Peyer's patch (tissue), 4 donors: Measurements from ENCODE around the gene IFI44. TPM values are rescaled to one million over a fixed set of nuclear protein-coding genes. Genes with fewer than 3 reads are reported as not detected.
A peak's percentile ranks its signal among the peaks of the same experiment; 100 is the strongest.

Source experiments
- DNase-seq, 3 donors: peaks; one replicate each; pipeline ENCODE4 v3.0.0-alpha.2; 2017 to 2019
- H3K27ac ChIP-seq, 4 donors: fragments of 200-600 bp; sonication (generic); one replicate each; pipeline ENCODE4 v1.5.1; 2016 to 2019
- H3K27me3 ChIP-seq, 2 donors: fragments of 200-600 bp; sonication (generic); one replicate each; pipeline ENCODE4 v1.5.1; 2019
- H3K36me3 ChIP-seq, 3 donors: fragments of 200-600 bp; sonication (generic); one replicate each; pipeline ENCODE4 v1.5.1; 2016 to 2019
- H3K4me1 ChIP-seq, 4 donors: fragments of 200-600 bp; sonication (generic); one replicate each; pipeline ENCODE4 v1.5.1; 2016 to 2019
- H3K4me3 ChIP-seq, 4 donors: fragments of 200-600 bp; sonication (generic); 1 replicate in 3 of 4; 2 replicates in 1 of 4; pipeline ENCODE4 v1.5.1; 2016 to 2019; ENCODE audit warnings: mild to moderate bottlenecking in 1 of 4
- H3K9me3 ChIP-seq, 4 donors: fragments of 200-600 bp; sonication (generic); one replicate each; pipeline ENCODE4 v1.5.1; 2016 to 2019; ENCODE audit warnings: mild to moderate bottlenecking in 1 of 4
- CTCF ChIP-seq, 6 experiments: fragments of 450-650 bp in 4 of 6; fragments of 200-600 bp in 2 of 6; sonication (generic) in 1 of 6; IDR thresholded peaks; one replicate each; pipeline ENCODE4 v1.5.1; 2017 to 2019; ENCODE audit warnings: antibody characterized with exemption in 6 of 6, mild to moderate bottlenecking in 3 of 6, moderate library complexity in 1 of 6
- POLR2A ChIP-seq, 2 donors: fragments of 450-650 bp; IDR thresholded peaks; one replicate each; pipeline ENCODE4 v1.5.1; 2017; ENCODE audit warnings: antibody characterized with exemption in 2 of 2, mild to moderate bottlenecking in 2 of 2, moderate library complexity in 2 of 2
- total RNA-seq, 4 donors: library from RNA; depleted of rRNA; stranded (reverse); fragments of >200 nt; gene quantifications; one replicate each; pipeline ENCODE4 v1.1.0, GENCODE V29; 2016

The IFI44 gene
- total RNA-seq, 4 donors from 2014 or later = 3.9 to 67.7 (median 12.4) TPM

DNA sequence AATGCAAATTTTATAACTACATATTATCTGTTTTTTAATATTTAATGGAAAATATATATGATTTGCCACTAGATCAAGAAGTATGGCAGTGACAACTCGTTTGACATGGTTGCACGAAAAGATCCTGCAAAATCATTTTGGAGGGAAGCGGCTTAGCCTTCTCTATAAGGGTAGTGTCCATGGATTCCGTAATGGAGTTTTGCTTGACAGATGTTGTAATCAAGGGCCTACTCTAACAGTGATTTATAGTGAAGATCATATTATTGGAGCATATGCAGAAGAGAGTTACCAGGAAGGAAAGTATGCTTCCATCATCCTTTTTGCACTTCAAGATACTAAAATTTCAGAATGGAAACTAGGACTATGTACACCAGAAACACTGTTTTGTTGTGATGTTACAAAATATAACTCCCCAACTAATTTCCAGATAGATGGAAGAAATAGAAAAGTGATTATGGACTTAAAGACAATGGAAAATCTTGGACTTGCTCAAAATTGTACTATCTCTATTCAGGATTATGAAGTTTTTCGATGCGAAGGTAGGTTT lies 556 bp downstream of the IFI44 start:
- Histone ChIP-seq H3K36me3 (no peaks in the 10 kb centered on the region), H3K4me1 (peaks cover 0 to 4% (median 0%) of the 10 kb centered on the region in 4 donors), H3K9me3 (no peaks in the 10 kb centered on the region), H3K4me3 (peak overlapping the region; percentile 23 to 42 (median 36)), H3K27me3 (no peaks in the 10 kb centered on the region), H3K27ac (peak overlapping the region; percentile 34 to 63 (median 52))
- DNase-seq = no peak
- TF ChIP-seq POLR2A (IDR thresholded peaks at IDR 0.05) (no peak), CTCF (IDR thresholded peaks at IDR 0.05) (no peak)

- H3K27ac ChIP-seq = peak overlapping the region in 2 of 4 donors; percentile 59 to 63
Measured at GRCh38 chr1:78651241-78651640, 1.6 kb downstream of the IFI44 start.

GRCh38 chr1:78652019-78652560 lies 2.5 kb downstream of the IFI44 start:
- DNase-seq = no peak
- peaks cover 0 to 4% (median 0%) of the 10 kb centered on the region in 4 donors for H3K4me1 ChIP-seq
- no peaks in the 10 kb centered on the region for H3K36me3 ChIP-seq
- H3K27ac ChIP-seq = no peak overlapping the region
- H3K4me3 ChIP-seq = peak overlapping the region in 2 of 4 donors; percentile 39 to 42
- TF ChIP-seq POLR2A (IDR thresholded peaks at IDR 0.05) = no peak
- TF ChIP-seq CTCF (IDR thresholded peaks at IDR 0.05) = no peak
- no peaks in the 10 kb centered on the region for H3K9me3 ChIP-seq
- H3K27me3 ChIP-seq = no peaks in the 10 kb centered on the region

More at GRCh38 chr1:78651241-78651640, 1.6 kb downstream of the IFI44 start:
- H3K4me3 ChIP-seq = peak overlapping the region; percentile 5 to 42 (median 36)
- TF ChIP-seq CTCF (IDR thresholded peaks at IDR 0.05) (no peak), POLR2A (IDR thresholded peaks at IDR 0.05) (no peak)
- peaks cover 0 to 4% (median 0%) of the 10 kb centered on the region in 4 donors for H3K4me1 ChIP-seq
- H3K9me3 ChIP-seq = no peaks in the 10 kb centered on the region
- no peaks in the 10 kb centered on the region for H3K36me3 ChIP-seq
- no peaks in the 10 kb centered on the region for H3K27me3 ChIP-seq
- DNase-seq = peak in 2 of 3 donors; percentile 33 to 46

GRCh38 chr1:78658901-78659300 lies 9.3 kb downstream of the IFI44 start:
- no peaks in the 10 kb centered on the region for H3K27me3 ChIP-seq
- H3K27ac ChIP-seq = no peak overlapping the region
- H3K36me3 ChIP-seq = peaks cover 0 to 26% (median 0%) of the 10 kb centered on the region in 3 donors
- H3K9me3 ChIP-seq = no peaks in the 10 kb centered on the region
- TF ChIP-seq POLR2A (IDR thresholded peaks at IDR 0.05) (no peak), CTCF (IDR thresholded peaks at IDR 0.05) (no peak)
- H3K4me1 ChIP-seq = no peaks in the 10 kb centered on the region
- DNase-seq = no peak
- no peak overlapping the region for H3K4me3 ChIP-seq

DNA sequence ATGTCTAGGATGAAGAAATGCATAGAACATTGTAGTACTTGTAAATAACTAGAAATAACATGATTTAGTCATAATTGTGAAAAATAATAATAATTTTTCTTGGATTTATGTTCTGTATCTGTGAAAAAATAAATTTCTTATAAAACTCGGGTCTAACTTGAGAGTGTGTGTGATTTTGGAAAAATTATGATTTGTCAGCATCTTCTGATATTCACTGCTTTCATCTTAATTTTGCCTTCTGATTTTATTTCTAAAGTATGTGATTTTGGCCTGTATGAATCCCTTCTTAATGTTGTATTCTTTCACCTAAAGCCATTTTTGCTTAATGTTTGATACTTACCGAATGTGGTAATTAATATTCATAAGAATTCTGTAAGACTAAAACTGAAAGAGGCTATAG lies 14.3 kb downstream of the IFI44 start:
- H3K4me3 ChIP-seq = no peak overlapping the region
- H3K27me3 ChIP-seq = no peaks in the 10 kb centered on the region
- no peaks in the 10 kb centered on the region for H3K4me1 ChIP-seq
- H3K9me3 ChIP-seq = no peaks in the 10 kb centered on the region
- no peak overlapping the region for H3K27ac ChIP-seq
- no peak for DNase-seq
- TF ChIP-seq CTCF (IDR thresholded peaks at IDR 0.05) = no peak
- no peak for TF ChIP-seq POLR2A (IDR thresholded peaks at IDR 0.05)
- H3K36me3 ChIP-seq = peaks cover 0 to 26% (median 0%) of the 10 kb centered on the region in 3 donors
